Nephron (organoid): ENCODE measurements around the gene DEFB110.

Experiments
- H3K27ac Mint-ChIP-seq, 3 experiments: 2 replicates each; pipeline ENCODE4 v1.8.0; 2020; ENCODE audit warnings: mixed read lengths in 3 of 3, mild to moderate bottlenecking in 2 of 3, moderate library complexity in 1 of 3
- H3K27me3 Mint-ChIP-seq: 2 replicates; pipeline ENCODE4 v1.8.0; 2021; ENCODE audit warnings: low read depth, mild to moderate bottlenecking, moderate library complexity, mixed read lengths
- H3K36me3 Mint-ChIP-seq: 2 replicates; pipeline ENCODE4 v1.8.0; 2020; ENCODE audit warnings: low read depth, mixed read lengths
- H3K4me1 Mint-ChIP-seq: 2 replicates; pipeline ENCODE4 v1.8.0; 2020; ENCODE audit warnings: mixed read lengths
- H3K4me3 Mint-ChIP-seq, 3 experiments: 2 replicates each; pipeline ENCODE4 v1.8.0; 2020; ENCODE audit warnings: mild to moderate bottlenecking in 3 of 3, mixed read lengths in 3 of 3, moderate library complexity in 2 of 3
- H3K9me3 Mint-ChIP-seq: 2 replicates; pipeline ENCODE4 v1.8.0; 2020; ENCODE audit warnings: mixed read lengths
- CTCF ChIP-seq, 3 experiments: fragments of 200-600 bp; sonication (generic); IDR thresholded peaks; one replicate each; pipeline ENCODE4 v1.5.0; 2021; ENCODE audit warnings: antibody characterized with exemption in 3 of 3; ENCODE audit not compliant: unreplicated experiment in 3 of 3

The DEFB110 gene

GRCh38 chr6:50021894-50022293, at the start of gene DEFB110:
Gene DEFB110 (minus strand): TSS chr6:50021994. CDS start chr6:50021935, 59 bp downstream.
- no peaks in the 10 kb centered on the region for H3K27me3 Mint-ChIP-seq
- no peak within 1 kb of the TSS for H3K27ac Mint-ChIP-seq
- TF ChIP-seq CTCF (IDR thresholded peaks at IDR 0.05; ENCODE audit: unreplicated experiment in 3 of 3), result no peak
- H3K36me3 Mint-ChIP-seq, result no peaks in the 10 kb centered on the region
- no peaks in the 10 kb centered on the region for H3K9me3 Mint-ChIP-seq
- no peaks in the 10 kb centered on the region for H3K4me1 Mint-ChIP-seq
- H3K4me3 Mint-ChIP-seq, result no peak within 1 kb of the TSS

GRCh38 chr6:50070101-50070500, 48.3 kb upstream of the DEFB110 start:
- Mint-ChIP-seq H3K4me1 (no peaks in the 10 kb centered on the region), H3K9me3 (no peaks in the 10 kb centered on the region), H3K27ac (no peak overlapping the region), H3K27me3 (peaks cover 4% of the 10 kb centered on the region), H3K4me3 (no peak overlapping the region), H3K36me3 (no peaks in the 10 kb centered on the region)
- no peak for TF ChIP-seq CTCF (IDR thresholded peaks at IDR 0.05; ENCODE audit: unreplicated experiment in 3 of 3)

- peak in 1 of 3 experiments; percentile 19 for TF ChIP-seq CTCF (IDR thresholded peaks at IDR 0.05; ENCODE audit: unreplicated experiment in 3 of 3)
- H3K4me1 Mint-ChIP-seq, result no peaks in the 10 kb centered on the region
- no peaks in the 10 kb centered on the region for H3K36me3 Mint-ChIP-seq
- H3K9me3 Mint-ChIP-seq, result no peaks in the 10 kb centered on the region
- no peak overlapping the region for H3K27ac Mint-ChIP-seq
- no peaks in the 10 kb centered on the region for H3K27me3 Mint-ChIP-seq
- no peak overlapping the region for H3K4me3 Mint-ChIP-seq
Observed at GRCh38 chr6:50062051-50062450, 40.3 kb upstream of the DEFB110 start.

- TF ChIP-seq CTCF (IDR thresholded peaks at IDR 0.05; ENCODE audit: unreplicated experiment in 3 of 3), result no peak
- Mint-ChIP-seq H3K27me3 (no peaks in the 10 kb centered on the region), H3K4me3 (no peak overlapping the region), H3K27ac (no peak overlapping the region), H3K36me3 (no peaks in the 10 kb centered on the region), H3K9me3 (no peaks in the 10 kb centered on the region), H3K4me1 (no peaks in the 10 kb centered on the region)
Observed at GRCh38 chr6:50056242-50056641, 34.4 kb upstream of the DEFB110 start.

GRCh38 chr6:50049829-50050228, 28.0 kb upstream of the DEFB110 start, which contains the start of gene DEFB112:
Gene DEFB112 (minus strand): TSS chr6:50049929. CDS start chr6:50049869, 60 bp downstream.
- no peak within 1 kb of the TSS for H3K27ac Mint-ChIP-seq
- no peak within 1 kb of the TSS for H3K4me3 Mint-ChIP-seq
- no peak for TF ChIP-seq CTCF (IDR thresholded peaks at IDR 0.05; ENCODE audit: unreplicated experiment in 3 of 3)
- H3K4me1 Mint-ChIP-seq, result no peaks in the 10 kb centered on the region
- H3K27me3 Mint-ChIP-seq, result no peaks in the 10 kb centered on the region
- no peaks in the 10 kb centered on the region for H3K36me3 Mint-ChIP-seq
- H3K9me3 Mint-ChIP-seq, result no peaks in the 10 kb centered on the region

- peaks cover under 1% of the 10 kb centered on the region for H3K27me3 Mint-ChIP-seq
Observed at GRCh38 chr6:50047026-50047425, 25.2 kb upstream of the DEFB110 start.

More at GRCh38 chr6:50047026-50047425, 25.2 kb upstream of the DEFB110 start:
- no peaks in the 10 kb centered on the region for H3K36me3 Mint-ChIP-seq
- no peaks in the 10 kb centered on the region for H3K9me3 Mint-ChIP-seq
- H3K4me1 Mint-ChIP-seq, result no peaks in the 10 kb centered on the region
- no peak for TF ChIP-seq CTCF (IDR thresholded peaks at IDR 0.05; ENCODE audit: unreplicated experiment in 3 of 3)
- no peak overlapping the region for H3K4me3 Mint-ChIP-seq
- no peak overlapping the region for H3K27ac Mint-ChIP-seq
